GM18505 (cell line): ENCODE results near the gene MCRS1.

Experiments used
- ATAC-seq: cut with Tn5 transposase; IDR thresholded peaks from one replicate; pipeline ENCODE4 v1.9.1; 2021; ENCODE audit not compliant: unreplicated experiment
- POLR2A ChIP-seq: IDR thresholded peaks from 4 replicates; pipeline ENCODE4 v1.6.1; 2011; ENCODE audit warnings: borderline replicate concordance; ENCODE audit not compliant: insufficient read depth, insufficient read length; ENCODE audit errors: extremely low read depth

MCRS1 gene

GRCh38 chr12:49547090-49547690 is 20.8 kb downstream of the MCRS1 start:
- ATAC-seq, result no peak
- no peak for TF ChIP-seq POLR2A

GRCh38 chr12:49546481-49546880 is 21.5 kb downstream of the MCRS1 start:
- TF ChIP-seq POLR2A, result no peak
- no peak for ATAC-seq

DNA sequence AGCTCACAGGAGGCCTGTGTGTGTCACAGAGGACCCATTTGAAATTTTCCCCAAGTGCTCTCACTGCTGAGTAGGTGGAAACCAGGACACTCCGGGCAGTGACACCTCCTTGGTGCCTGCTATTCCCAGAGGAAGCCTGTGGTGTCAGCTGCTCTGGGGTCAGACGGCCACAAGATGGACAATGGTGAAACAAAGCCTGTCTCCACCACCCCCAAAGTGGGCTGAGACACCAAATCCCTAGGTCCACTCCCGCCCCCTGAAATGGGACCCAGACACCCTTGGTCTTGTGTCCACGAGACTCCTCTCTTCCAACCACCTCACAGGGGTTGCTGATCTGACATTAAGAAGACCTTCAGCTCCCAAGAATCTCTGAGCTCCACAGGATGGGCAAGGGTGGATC is 22.1 kb downstream of the MCRS1 start:
- no peak for TF ChIP-seq POLR2A
- no peak for ATAC-seq

DNA sequence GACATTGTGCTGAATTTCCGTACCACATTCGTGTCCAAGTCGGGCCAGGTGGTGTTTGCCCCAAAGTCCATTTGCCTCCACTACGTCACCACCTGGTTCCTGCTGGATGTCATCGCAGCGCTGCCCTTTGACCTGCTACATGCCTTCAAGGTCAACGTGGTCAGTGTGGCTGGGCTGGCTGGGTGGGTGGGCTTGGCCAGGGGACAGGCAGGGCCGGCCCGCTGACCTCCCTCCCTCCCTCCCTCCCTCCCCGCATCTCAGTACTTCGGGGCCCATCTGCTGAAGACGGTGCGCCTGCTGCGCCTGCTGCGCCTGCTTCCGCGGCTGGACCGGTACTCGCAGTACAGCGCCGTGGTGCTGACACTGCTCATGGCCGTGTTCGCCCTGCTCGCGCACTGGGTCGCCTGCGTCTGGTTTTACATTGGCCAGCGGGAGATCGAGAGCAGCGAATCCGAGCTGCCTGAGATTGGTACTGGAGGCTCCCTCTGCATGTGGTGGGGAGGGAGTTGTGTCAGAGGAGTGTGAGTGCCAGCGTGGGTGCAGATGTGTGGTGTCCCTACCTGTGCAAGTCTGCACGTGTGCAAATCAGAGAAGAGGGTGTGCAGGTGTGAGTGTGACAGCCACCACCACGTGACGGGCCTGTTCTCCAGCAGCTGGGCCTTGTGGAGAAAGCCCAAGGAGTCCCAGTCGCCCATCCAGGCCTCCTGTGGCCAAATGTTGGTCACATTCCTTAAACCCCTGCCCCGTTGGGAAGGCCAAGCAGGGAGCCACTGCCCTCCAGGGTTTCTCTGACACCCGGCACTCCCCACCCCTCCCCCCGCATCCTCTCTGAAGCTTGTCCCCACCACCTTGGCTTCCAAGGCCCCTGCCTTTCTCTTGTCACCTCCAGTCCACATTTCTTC is 23.8 kb downstream of the MCRS1 start:
- TF ChIP-seq POLR2A, result no peak
- ATAC-seq, result no peak

DNA sequence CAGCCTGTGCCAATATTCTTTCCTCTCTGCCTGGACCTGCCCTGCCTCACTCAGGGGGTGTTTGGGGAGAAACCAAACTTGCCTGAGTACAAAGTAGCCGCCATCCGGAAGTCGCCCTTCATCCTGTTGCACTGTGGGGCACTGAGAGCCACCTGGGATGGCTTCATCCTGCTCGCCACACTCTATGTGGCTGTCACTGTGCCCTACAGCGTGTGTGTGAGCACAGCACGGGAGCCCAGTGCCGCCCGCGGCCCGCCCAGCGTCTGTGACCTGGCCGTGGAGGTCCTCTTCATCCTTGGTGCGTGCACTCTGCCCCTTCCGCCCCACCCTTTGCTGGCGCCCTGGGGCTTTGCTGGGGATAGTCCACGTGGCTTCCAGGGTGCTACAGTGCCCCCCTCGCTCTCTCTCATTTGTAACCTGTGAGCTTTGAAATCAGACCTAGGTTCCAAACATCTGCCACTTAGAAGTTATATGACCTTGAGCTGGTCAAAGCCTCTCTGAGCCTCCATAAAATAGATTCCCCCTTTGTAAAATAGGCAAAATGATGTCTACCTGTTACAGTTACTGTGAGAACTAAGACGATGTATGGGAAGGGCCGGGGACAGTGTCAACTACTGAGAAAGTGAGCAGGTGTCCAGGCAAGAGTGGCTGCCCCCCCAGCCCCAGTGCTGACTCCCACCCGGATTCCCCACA is 24.6 kb downstream of the MCRS1 start:
- no peak for ATAC-seq
- no peak for TF ChIP-seq POLR2A

GRCh38 chr12:49542592-49543160 is 25.3 kb downstream of the MCRS1 start:
- no peak for ATAC-seq

DNA sequence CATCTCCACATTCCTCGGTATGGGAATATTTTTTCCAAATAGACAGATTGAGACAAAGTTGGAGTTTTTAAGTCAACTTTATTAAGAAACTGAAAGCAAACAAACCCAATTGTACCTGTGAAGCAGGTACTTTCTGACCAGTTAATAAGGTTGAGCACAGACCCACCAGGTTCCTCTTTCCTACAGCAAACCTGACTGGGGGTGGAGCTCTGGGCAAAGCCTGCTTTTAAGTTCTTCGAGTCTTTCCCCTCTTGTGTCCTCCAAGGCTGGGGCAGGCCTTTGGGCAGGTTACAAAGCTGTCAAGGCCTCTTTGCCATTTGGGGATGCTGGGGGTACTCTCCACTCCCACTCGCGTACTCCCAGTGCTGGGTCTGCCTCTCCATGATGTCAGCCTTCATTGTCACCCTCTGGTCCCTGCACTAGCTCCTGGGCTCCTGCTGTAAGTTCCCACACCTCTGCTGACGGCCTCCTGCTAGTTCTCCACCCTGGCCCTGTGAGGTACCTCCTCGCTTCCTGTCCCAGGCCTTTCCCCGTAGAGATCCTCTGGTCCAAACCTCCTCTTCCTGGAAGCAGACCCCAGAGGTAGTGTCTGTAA is 25.9 kb downstream of the MCRS1 start:
- no peak for ATAC-seq
- no peak for TF ChIP-seq POLR2A

More at GRCh38 chr12:49542592-49543160, 25.3 kb downstream of the MCRS1 start:
- TF ChIP-seq POLR2A, result no peak

DNA sequence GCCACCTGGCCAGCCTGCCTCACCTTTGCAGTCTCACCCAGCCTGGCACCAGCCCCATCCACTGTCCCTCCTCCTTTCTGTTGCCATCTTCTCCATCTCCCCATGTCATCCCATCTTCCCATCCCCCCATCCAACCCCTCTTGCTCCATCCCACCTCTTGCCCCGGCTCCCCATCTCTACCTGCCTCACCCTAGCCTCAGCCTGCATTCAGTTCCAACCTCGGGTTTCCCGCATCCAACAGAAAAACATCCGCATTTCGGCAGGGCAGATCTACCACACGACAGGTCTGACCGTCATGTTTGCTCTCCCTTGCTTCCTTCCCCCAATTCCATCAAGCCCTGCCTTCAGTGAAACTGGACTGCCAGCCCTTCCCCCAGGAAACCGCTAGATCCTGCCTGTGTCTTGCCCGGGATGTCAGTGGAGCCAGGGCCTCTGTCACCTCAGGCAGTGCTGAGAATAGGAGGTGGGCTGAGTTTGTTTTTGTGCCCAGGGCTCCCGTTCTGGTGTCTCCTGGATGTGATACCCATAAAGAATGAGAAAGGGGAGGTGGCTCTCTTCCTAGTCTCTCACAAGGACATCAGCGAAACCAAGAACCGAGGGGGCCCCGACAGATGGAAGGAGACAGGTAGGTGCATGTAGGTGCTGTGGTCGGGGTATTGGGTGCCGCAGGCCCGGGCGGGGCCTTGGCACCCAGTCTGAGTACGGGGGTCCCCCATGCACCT is 26.6 kb downstream of the MCRS1 start:
- ATAC-seq, result no peak
- no peak for TF ChIP-seq POLR2A

DNA sequence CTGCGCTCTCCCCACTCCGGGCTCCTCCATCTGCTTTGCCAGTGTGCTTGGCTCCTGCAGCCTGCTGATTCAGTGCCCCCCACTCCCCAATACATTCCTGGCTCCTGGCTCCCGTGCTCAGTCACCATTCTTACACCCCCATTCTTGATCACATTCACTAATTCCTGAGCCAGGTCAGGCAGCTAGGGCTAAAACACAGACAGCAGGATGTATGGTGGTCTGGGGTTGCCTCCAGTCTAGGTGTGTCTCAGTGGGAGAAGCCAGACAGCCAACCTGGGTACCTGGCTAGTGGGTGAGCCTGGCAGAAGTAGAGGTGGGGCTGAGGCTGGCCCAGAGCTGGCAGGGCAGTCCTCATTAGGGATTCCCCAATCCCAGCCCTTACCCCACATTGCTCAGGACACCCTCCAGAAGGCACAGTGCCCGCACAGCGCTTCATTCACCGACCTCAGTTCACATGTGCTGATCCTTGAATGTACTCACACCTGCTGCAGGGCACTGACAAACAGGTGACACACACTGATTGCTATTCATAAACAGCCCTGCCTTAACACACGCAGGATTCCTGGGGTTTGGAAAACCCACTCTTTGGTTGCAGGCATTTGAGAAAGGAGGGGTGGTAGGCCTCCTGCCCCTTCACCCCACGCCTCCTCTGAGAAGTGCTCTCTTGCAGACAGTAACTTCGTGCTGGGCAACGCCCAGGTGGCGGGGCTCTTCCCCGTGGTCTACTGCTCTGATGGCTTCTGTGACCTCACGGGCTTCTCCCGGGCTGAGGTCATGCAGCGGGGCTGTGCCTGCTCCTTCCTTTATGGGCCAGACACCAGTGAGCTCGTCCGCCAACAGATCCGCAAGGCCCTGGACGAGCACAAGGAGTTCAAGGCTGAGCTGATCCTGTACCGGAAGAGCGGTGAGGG is 27.5 kb downstream of the MCRS1 start:
- no peak for TF ChIP-seq POLR2A
- ATAC-seq, result no peak

DNA sequence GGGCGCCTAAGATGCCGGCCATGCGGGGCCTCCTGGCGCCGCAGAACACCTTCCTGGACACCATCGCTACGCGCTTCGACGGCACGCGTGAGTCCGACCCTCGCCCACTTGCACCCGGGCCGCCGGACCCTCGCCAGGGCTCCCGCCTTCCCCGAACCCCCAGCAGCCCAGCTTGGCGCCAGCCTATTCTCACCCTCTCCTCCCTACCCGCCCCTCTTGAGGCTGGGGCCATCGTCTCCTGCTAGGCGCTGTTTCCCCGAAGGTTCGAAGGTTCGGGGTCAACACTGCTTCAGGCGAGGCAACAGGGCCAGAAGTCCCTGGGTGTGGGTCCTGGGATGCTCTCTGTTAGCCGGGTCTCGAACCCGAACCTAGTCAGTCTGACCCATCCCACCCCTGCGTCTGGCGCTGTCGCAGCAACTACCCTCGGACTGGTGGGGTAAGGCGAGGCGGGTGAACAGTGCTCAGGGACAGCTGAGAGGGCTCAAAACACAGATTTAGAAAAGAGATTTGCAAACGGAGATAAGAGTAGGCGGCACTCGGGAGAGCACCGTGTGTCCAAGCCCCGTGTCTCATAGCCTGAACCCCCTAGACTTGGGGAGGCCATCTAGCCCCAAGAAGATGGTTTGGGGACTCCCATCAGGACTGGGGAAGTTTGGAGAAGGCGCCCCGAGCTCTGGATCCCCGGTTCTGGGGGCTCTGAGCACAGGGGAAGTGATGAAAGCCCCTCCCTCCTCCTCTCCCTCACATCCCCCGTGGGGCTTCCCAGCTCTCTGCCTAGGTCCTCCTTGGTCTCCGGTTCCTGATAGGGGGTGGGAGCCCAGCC is 28.3 kb downstream of the MCRS1 start:
- TF ChIP-seq POLR2A, result no peak
- ATAC-seq, result no peak

- no peak for TF ChIP-seq POLR2A
These were observed 29.2 kb downstream of the MCRS1 start, which contains the start of gene KCNH3 for GRCh38 chr12:49538510-49539403. KCNH3 (plus strand) TSS chr12:49539030; CDS start chr12:49539417, 387 bp downstream.

More at GRCh38 chr12:49538510-49539403, 29.2 kb downstream of the MCRS1 start, which contains the start of gene KCNH3:
- peak; percentile 58 for ATAC-seq
